NCI-H2107 (cell line): ENCODE data around the gene MYO1E.

Experiments used
- DNase-seq: peaks from one replicate; lab custom pipeline; 2025; lab: John Stamatoyannopoulos, UW

MYO1E gene

DNA sequence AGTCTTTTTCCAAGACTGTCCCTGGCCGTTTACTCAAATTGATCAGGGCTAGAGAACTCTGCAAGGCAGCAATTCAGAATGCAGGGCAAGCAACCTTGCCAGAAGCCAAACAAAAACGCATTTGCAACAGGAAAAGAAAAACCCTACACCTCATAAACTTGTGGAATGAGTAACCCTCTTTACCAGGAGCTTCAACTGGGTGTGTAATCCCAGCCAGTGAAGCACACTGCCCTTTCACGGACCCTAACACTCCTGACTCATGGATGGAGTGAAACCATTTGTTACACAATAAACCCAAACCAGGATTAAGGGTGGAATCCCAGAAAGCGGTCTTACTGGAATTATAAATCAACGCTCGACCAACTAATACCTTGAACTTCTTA lies 180.8 kb downstream of the MYO1E start:
- DNase-seq = no peak

DNA sequence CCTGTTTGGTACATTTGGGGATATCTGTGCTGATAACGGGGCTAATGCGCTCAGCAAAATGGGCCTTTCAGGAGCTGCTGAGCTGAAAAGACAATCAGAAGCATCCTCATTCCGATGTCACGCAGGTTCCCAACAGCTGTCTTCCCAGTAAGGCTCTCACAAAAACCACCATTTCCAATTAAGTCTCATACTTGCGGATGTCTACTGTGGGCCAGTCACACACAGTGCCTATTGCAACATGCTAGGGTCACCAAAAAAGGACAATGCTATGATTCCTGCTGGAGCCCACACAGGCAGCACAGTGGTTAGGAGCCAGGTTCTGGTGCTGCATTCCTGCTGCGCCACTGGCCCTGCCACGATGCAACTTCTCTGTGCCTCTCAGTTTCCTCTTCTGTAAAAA lies 182.4 kb downstream of the MYO1E start:
- DNase-seq = no peak

DNA sequence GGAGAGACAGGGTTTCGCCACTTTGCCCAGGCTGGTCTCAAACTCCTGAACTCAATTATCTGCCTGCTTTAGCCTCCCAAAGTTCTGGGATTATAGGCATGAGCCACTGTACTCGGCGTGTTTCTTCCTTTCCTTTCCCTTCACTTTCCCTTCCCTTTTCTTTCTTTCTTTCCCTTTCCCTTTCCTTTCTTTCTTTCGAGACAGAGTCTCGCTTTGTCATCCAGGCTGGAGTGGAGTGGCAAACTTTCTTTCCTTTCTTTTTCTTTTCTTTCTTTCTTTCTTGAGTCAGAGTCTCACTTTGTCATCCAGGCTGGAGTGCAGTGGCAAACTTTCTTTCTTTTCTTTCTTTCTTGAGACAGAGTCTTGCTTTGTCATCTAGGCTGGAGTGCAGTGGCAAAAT lies 183.4 kb downstream of the MYO1E start:
- DNase-seq = no peak

DNA sequence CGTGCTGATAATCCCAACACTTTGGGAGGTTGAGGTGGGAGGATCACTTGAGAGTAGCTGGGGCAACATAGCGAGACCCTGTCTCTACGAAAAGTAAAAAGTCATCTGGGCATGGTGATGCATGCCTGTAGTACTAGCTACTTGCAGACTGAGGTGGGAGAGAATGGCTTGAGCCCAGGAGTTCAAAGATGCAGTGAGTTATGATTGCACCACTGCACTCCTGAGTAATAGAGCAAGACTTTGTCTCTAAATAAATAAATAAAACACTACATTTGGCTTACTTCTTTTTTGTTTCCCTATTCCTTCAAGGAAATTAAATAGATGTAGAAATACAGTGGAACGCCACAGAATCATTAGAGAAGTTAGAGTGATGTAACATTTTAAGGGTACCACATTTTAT lies 186.2 kb downstream of the MYO1E start:
- no peak for DNase-seq

DNA sequence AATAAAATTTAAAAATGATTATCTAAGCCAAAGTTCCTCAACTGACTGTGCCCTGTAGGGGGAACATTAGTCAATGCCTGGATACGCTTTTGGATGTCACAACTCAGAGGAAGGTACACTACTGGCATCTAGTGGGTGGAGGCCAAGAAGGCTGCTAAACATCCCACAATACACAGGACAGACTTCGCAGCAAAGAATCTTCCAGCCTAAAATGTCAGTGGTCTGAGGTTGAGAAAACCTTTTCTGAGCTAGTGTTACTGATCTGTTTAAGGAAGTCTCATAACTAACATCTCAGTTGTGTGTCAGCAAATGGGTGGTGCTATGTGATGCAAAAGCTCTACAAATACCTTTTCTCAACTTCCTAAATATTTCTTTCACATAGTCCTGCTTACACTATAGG lies 186.9 kb downstream of the MYO1E start:
- no peak for DNase-seq

DNA sequence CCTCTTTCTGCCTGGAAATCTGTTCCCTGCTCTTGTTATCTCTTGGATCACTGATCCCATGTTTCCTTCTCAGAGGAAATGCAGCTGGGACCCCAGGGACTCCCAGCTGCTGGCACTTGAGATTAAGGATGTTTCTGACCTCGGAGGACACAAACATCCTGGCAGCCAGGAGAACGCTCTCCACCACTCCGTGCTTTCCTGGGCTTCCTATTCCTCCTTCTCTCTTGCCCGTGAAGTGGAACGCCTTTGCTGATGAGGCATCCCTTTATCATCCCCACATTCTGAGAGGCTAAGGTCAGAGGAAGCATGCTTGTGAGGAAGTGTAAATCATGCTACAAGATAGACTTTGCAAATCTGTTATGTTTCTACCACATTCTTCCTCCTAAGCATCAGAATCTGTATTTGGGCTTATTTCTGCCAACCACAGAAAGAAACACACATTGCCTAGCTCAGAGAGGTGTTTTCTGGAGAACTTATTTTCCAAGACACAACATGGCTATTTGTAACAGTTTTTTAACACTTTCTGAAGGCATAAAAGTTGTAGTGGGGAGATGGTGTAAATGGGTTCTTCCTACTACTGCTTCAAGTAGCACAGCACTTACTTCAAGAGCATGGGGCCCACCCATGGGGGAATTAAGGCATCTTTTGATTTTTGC lies 191.6 kb downstream of the MYO1E start:
- DNase-seq = no peak

DNA sequence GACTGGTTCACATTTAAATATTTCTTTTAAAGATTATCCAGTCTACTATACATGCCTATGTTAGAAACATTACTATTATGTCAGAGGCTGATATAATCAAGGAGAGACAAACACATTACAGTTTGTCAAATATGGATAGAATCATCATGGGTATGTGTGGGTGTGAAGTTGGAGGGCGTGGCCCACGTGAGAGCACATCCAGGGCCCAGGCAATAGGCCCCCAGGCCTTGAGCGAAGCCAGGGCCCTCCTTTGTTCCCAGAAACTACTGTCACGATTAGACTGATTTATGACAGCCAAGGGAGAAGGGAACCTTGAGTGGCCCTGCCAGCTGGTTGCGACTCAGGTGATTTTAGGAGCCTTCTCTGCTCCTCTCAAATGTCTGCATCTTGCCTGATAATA lies 193.0 kb downstream of the MYO1E start:
- no peak for DNase-seq

DNA sequence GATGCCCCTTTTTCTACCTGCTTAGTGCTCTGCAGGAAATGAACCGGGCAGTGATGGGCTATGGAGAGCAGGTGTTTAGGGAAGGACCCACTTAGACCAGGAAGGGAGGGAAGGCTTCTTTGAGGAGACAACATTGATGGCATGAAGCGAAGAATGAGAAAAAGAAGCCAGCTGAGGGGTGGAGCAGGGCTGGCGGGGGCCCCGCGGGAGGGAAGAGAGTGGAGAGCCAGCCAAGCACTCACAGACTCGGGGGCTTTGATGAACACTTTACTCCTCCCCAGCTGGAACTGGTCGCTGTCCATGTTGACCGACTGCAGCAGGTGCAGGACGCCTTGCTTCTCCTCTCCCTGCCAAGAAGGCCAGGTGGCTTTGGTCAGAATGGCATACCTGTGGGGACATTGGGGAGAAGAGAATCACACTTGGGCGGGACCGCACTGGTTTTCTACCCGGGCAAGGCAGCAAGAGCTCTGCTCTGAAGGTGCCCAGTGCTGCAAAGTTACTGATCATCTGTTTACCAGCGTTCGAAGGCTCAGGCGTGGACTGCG lies 194.4 kb downstream of the MYO1E start:
- no peak for DNase-seq

DNA sequence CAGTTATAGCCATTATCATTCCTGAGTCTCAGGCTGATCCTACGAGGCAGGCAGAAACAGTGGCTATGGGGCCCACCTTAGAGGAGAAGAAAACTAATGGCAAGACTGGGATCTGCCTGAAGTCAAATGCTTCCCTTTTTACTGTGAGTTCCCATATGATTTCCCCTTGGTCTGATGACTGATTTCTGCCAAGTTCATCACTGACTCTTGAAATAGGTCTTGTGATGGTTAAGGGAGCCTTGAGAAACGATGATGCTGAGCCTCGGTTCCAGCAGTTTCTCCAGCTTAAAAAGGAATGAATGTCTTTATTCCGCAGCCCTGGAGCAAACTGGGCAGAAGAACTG lies 195.4 kb downstream of the MYO1E start:
- DNase-seq = no peak

DNA sequence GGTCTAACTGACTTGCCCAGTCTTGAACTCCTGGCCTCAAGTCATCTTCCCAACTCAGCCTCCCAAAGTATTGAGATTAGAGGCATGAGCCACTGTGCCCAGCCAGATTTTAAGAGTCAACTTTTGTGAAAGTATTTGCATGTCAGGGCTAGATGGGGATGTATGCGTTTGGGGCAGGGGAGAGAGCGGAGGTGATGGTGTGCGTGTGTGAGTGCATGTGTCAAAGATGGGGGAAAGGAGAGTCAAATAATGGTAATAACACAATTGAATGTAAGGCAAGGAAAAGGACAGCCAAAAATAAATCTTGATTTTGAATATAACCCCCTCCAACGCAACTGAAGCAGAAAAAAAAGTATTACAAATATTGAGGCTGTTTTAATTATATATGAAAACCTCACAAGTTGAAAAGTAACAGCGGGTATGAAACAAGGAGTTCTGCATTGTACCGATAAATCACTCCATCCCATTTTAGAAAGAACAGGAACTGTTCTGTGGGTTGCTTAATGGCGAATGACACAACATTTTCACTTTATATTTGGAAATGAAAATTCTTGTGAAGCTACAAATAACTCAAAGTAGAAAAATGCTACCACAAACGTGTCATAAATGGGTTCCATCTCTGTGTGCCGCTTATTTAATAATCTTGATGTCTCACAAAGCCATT lies 195.9 kb downstream of the MYO1E start:
- DNase-seq = no peak

DNA sequence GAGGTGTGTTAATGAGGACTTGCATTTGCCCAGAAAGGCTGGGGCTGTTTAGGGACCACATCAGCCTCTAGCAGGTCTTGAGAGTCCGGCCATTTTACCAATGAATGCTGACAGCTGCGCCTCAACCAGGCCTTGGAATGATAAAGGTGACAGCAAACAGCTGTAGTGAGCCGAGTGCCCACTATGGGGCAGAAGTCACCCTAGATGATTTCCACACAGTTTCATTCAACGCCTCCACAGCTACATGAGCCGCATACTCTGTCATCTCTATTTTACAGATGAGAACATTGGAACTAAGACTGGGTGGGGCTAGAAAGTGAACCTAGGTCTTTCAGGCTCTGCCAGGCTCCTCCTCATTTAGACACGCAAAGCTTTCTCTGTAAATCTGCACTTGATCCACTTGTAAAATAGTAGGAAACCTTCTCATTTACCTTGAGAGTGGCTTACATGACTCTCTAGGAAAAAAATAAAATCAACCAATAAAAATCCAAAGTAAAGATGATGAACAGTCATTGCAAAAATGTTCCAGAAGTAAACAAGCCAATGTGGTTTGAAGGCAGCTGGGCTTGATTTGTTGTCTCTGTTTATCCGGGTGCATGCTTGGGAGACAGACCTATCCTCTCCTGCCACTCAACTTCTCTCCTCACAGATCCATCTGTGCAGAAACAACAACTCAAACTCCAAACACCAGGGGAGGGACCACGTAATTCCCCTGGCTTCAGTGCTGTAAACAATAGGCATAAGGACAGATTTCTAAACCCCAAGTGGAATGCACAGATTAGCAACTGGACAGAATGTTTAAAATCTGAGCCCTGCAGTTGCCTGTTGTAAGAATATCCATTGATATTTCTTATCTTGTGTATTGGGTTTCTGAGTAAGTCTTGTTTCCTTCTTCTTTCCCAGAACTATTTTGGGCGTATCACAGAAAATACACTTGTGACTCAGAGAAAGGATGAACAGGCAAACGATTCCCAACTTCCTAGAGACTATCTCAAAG lies 197.5 kb downstream of the MYO1E start:
- DNase-seq = no peak

DNA sequence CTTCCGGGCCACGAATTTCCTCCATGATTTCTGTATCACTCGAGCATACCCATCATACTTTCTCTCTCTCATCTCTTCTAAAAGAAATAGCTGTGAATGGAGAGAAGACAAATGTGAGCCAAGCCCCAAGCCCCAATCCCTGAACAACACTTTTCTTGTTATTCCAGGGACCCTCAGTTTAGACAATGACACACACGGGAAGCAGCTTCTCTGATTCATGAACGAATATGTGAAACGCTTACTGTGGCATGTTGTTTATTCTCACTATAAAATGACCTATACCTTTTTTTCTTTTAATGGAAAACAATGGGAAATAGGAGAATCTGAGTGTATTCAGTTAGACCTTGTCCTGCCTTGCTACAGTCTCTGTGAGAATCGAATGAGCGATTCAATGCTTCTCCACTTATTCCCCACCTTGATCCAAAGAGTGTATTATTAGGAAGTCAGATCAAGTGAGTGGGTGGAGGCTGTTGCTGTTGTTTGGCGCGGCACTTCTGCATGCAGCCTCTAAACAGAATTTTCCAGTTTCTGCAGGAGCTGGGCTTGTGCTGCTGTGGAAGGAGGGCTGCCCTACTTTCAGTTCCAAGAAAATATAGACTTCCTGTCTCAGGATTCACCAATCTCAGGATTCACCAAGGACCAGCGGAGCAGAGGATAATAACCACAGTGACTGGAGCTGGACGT lies 198.4 kb downstream of the MYO1E start:
- DNase-seq = no peak

DNA sequence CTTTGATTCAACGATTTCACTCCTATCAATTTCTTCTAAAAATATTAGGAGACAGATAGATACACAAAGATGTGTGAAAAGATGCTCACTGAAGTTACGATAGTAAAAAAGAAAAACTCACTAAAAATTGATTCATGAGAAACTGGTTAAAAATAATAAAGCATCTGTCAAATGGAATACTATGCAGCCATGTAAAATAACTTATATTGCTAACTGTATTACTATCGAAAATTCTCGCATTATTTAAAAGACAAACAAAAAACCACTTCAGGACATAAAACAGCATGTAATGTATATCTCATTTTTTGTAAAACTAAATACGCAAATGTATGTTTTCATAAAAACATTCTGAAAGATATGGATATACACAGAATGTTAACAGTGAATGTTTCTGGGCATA lies 199.5 kb downstream of the MYO1E start:
- DNase-seq = no peak

DNA sequence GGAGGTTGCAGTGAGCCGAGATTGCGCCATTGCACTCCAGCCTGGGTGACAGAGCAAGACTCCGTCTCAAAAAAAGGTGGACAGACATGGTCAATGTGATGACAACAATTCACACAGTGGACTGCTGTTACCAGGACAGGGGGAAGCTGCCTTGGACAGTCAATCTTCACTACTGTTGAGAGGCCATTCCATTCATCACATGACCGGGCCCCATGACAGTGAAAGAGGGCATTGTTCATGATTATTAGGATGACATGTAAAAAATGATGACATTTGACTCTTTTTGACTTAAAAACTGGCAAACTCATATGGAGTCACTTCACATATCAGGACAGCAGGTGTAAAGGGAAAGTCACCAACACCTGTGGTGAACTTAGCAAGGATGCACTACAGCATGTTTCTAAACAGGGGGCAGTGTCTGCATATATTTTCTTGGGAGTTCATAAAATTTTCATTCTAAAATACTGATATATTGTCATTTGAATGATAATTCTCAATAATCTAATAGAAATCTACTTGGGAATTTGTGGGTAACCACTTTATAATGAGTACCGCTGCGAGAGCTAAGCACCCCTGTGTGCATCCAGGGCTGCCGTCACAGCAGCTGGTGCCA lies 200.3 kb downstream of the MYO1E start:
- no peak for DNase-seq

DNA sequence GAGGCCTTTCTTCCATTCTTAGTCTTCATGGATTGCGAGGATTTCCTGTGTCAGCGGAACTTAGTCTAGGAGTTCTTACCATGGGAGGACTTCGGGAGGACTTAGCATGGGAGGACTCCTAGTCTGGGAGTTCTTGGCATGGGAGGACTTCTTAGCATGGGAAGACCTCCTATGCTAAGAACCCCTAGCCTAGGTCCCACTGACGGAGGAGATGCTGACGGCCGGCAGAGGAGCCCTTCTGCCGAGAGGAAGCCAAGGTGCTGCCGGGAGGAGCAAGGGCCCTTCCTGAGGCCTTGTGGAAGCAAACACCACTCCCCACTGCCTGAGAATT lies 201.6 kb downstream of the MYO1E start:
- no peak for DNase-seq

DNA sequence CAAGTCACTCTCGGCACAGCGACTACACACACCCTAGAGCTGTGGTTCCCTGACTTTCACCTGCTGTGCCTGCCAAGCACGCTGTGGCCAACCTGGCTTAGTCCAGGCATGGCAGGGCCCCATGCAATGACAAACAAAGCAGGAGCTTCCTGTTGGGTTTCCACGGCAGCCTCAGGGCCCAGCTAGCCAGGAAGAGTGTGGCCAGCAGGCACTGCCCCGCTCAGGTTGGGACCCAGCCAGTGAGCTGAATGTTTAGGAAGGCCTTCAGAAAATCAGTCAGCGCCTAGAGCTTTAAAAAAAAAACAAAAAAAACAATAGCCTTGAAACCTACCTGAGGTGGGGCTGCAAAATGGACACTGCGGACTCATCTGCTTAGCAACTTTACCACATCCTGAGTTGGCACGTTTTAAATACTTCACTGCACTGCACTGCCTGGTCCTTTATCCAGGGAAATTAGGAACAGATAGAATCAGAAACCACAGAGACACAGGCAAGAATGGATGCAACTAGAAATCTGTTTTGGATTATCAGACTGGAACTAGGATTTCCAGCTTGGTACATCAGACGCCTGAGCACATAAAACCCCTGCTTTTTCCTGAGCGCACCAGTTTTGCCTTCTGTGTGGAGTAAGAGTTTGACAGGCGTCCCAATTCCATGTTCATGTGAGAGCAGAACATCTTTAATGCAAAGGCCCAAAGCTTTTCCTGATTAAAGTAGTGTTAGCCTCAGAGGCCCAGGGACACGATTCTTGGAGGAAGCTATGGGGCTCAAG lies 202.2 kb downstream of the MYO1E start:
- DNase-seq = no peak

DNA sequence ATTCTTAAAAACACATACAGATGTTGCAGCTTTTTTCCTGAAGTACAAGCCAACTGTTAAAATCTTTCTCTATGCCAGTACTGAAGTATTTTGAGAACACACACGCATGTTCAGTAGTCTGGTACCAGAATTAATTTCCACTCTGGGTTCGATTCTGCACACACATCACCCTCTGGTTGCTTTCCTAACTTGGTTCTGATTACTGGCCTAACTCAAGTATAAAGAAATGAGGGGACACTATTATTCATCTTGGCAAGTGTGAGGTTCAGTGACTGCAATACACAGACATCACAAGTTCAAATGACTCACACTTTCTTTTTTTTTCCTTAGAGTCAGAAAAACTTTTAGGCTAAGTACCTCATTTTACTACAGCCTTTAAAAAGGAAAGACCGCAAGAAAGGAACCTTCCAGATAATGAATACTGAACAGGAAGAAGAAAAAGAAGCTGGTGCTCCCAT lies 203.4 kb downstream of the MYO1E start:
- DNase-seq = no peak

DNA sequence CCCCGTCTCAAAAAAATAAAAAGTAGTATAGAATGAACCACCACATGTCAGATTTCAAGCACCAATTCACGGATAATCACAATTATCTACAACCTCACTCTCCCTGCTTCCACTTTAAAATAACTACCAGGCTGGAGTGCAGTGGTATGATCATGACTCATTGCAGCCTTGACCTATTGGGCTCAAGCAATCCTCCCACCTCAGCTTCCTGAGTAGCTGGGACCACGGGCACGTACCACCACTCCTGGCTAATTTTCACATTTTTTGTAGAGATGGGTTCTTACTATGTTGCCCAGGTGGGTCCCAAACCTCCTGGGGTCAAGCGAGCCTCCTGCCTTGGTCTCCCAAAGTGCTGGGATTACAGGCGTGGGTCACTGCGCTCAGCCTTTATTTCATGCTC lies 204.1 kb downstream of the MYO1E start:
- no peak for DNase-seq

DNA sequence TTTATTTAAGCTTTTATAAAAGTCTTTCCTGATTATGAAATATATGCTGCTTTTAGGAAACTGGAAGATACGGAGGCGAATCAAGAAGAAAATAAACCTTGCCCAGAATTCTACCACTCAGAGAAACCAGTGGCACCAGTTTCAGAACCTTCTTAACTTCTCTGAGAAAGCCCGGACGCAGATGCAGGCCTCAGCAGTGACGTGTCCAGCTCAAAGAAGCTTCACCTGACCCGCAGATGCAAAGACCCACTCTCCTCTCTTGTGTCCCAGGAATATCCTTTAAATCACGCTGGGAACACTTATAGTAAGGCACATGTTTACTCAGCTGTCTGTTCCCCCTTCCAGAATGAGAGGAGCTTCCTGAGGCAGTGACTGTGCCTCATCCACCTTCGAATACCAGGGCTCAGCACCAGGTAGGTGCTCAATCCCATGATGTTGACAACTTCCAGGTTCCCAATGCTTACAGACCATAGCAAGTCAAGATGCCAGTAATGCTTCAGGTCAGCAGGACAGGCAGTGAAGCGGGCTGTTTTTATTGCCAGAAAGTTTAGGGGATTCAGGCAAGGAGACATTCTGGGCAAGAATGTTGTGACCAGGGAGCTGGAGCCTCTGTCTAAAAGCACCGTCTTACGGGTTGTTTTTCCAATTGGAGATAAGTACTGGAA lies 205.9 kb downstream of the MYO1E start:
- no peak for DNase-seq

DNA sequence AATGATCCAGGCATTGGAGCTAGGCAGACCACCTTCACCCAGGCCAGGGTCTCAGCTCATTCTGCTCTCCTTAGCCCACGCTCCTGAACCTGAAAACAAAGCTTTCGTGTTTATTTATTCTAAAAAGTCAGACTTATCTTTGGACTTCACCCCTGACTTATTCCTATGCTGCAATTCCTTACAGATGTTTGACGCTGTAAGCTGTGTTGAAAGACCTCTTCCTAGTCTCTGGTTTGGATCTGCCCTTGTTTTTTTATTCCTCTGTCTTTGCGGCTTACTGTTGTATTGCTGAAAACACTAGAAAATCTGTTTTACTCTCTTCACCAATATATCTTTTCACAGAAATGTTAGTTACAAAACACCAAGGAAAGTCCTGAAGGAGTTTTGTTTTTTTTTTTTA lies 206.5 kb downstream of the MYO1E start:
- no peak for DNase-seq
